Natural killer cell (primary cell): Measurements from ENCODE around the gene WDR46. TPM values are rescaled to one million over a fixed set of nuclear protein-coding genes. Genes with fewer than 3 reads are reported as not detected.

Experiments
- ATAC-seq, 3 donors: fragments of 150-1000 bp in 2 of 3; fragments of 200-7000 bp in 1 of 3; cut with Tn5 transposase; 1 replicate in 1 of 3; 2 replicates in 2 of 3; pipeline ENCODE4 v1.10.0; 2021; ENCODE audit warnings: mild to moderate bottlenecking in 2 of 3, moderate library complexity in 2 of 3
- DNase-seq, 2 donors: peaks; one replicate each; pipeline versions ENCODE4 v3.0.0 to v3.0.0-alpha.2; 2013 to 2021; ENCODE audit warnings: mixed read lengths in 1 of 2
- H3K27ac ChIP-seq: one replicate; pipeline ENCODE4 v1.5.1; 2013; ENCODE audit warnings: mild to moderate bottlenecking, low read length
- H3K27me3 ChIP-seq: one replicate; pipeline ENCODE4 v1.6.1; 2013; ENCODE audit warnings: low read length; ENCODE audit not compliant: control insufficient read depth, insufficient read depth
- H3K36me3 ChIP-seq: one replicate; pipeline ENCODE4 v1.6.1; 2013; ENCODE audit warnings: low read length; ENCODE audit not compliant: control insufficient read depth, insufficient read depth
- H3K4me1 ChIP-seq: one replicate; pipeline ENCODE4 v1.6.1; 2013; ENCODE audit warnings: low read length; ENCODE audit not compliant: control insufficient read depth, insufficient read depth
- H3K4me3 ChIP-seq: one replicate; pipeline ENCODE4 v1.5.1; 2013; ENCODE audit warnings: low read length
- H3K9me3 ChIP-seq: one replicate; pipeline ENCODE4 v1.6.1; 2013; ENCODE audit warnings: low read length; ENCODE audit not compliant: control insufficient read depth, insufficient read depth
- H3K27ac Mint-ChIP-seq, 2 donors: one replicate each; pipeline ENCODE4 v1.8.0; 2022; ENCODE audit warnings: mild to moderate bottlenecking in 2 of 2, mixed read lengths in 2 of 2, moderate library complexity in 1 of 2
- H3K27me3 Mint-ChIP-seq, 2 donors: one replicate each; pipeline ENCODE4 v1.8.0; 2022; ENCODE audit warnings: low read depth in 2 of 2, mixed read lengths in 2 of 2
- H3K36me3 Mint-ChIP-seq: one replicate; pipeline ENCODE4 v1.8.0; 2022; ENCODE audit warnings: mixed read lengths
- H3K4me1 Mint-ChIP-seq, 2 donors: one replicate each; pipeline ENCODE4 v1.8.0; 2022; ENCODE audit warnings: mixed read lengths in 2 of 2
- H3K4me3 Mint-ChIP-seq: one replicate; pipeline ENCODE4 v1.8.0; 2022; ENCODE audit warnings: mild to moderate bottlenecking, moderate library complexity, mixed read lengths
- H3K9me3 Mint-ChIP-seq, 2 donors: one replicate each; pipeline ENCODE4 v1.8.0; 2022; ENCODE audit warnings: mixed read lengths in 2 of 2
- CTCF ChIP-seq: fragments of 200-600 bp; IDR thresholded peaks from one replicate; pipeline ENCODE4 v1.8.0; 2022; ENCODE audit warnings: antibody characterized with exemption
- WGBS: methylation state at CpG from one replicate; pipeline ENCODE4 v1.1.7; 2013; ENCODE audit warnings: missing lambda C conversion rate; ENCODE audit not compliant: insufficient coverage; 5-methylcytosine and 5-hydroxymethylcytosine counted together
- intact Hi-C: fragments of 100-400 bp; cut with micrococcal nuclease; formaldehyde crosslinking; loops from one replicate; pipeline ENCODE4 v1.14.2; 2022
- total RNA-seq, 4 donors: library from RNA; stranded (reverse); fragments of 120-200 nt in 1 of 4; gene quantifications; one replicate each; pipeline versions ENCODE4 v1.2.3 to v1.2.4, GENCODE V29; 2013 to 2022

Gene WDR46
- total RNA-seq, 3 donors from 2014 or later (not counting 1 experiment from before 2014, with no cell fraction given), result 33.6 to 56.3 (median 47.0) TPM

DNA sequence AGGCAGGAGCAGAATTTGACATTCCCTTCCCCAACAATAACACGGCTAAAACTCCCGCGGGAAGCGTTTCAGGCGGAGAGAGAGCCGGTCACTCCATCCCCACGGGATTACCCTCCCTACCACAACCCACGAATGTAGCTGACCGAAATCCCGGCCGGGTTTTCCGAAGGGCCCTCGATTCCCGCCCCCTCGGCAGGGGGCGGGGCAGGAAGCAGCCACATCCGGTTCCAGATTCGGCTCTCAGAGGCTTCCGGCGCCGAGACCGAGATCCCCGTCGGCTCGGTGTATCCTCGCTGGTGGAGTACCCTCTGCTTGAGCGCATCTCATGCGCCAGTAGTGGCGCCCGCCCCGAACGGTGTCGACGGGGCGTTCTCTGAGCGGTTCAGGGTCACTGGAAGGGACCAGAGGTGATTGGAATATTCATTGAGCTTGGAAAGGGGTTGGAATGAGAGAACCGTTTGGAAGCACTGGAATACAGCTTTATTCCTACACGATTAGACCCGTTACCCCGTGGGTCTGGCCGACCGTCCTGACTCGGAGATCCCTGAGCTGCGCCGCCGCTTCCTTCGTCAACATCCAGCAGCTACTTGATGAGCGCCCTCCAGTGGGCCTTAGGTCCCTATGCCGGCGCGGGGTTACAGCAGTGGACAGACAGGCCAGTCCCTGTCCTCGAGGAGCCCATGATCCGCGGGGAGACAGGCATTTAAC is 10.4 kb upstream of the WDR46 start:
- Histone ChIP-seq H3K4me3 (peak overlapping the region; percentile 81), H3K27ac (peak overlapping the region; percentile 88), H3K36me3 (peaks cover 43% of the 10 kb centered on the region), H3K4me1 (peaks cover 34% of the 10 kb centered on the region), H3K27me3 (no peaks in the 10 kb centered on the region), H3K9me3 (no peaks in the 10 kb centered on the region)
- TF ChIP-seq CTCF, result peak; percentile 64
- no peaks in the 10 kb centered on the region for H3K9me3 Mint-ChIP-seq
- peak overlapping the region; percentile 99 for H3K4me3 Mint-ChIP-seq
- no peaks in the 10 kb centered on the region for H3K27me3 Mint-ChIP-seq
- WGBS, result under 1% methylated on average over 54 of the region's 54 CpGs
- no peaks in the 10 kb centered on the region for H3K36me3 Mint-ChIP-seq
- peak; percentile 91 to 97 for DNase-seq
- H3K27ac Mint-ChIP-seq, result peak overlapping the region; percentile 99
- ATAC-seq, result peak; percentile 74 to 88 (median 79)
- peaks cover 36 to 63% of the 10 kb centered on the region in 2 donors for H3K4me1 Mint-ChIP-seq
- intact Hi-C loops, result loop anchor here (1.0 to 2.0 kb wide), 4 partner anchors 10 to 99 kb away; partner anchors contain the start of genes B3GALT4, PFDN6, RXRB and SLC39A7

- peak in 1 of 2 donors; percentile 74 for DNase-seq
- H3K4me1 Mint-ChIP-seq, result peaks cover 35 to 57% of the 10 kb centered on the region in 2 donors
- Histone ChIP-seq H3K4me3 (peak within 1 kb of the TSS; percentile 81), H3K4me1 (peaks cover 30% of the 10 kb centered on the region), H3K27ac (peak within 1 kb of the TSS; percentile 88), H3K36me3 (peaks cover 41% of the 10 kb centered on the region), H3K27me3 (no peaks in the 10 kb centered on the region), H3K9me3 (no peaks in the 10 kb centered on the region)
- no peak for TF ChIP-seq CTCF
- intact Hi-C loops, result loop anchor here (1.0 to 2.0 kb wide), 4 partner anchors 10 to 98 kb away; partner anchors contain the start of genes B3GALT4, PFDN6, RXRB and SLC39A7
- no peaks in the 10 kb centered on the region for H3K36me3 Mint-ChIP-seq
- ATAC-seq, result peak; percentile 30 to 64 (median 35)
- no peaks in the 10 kb centered on the region for H3K27me3 Mint-ChIP-seq
- H3K9me3 Mint-ChIP-seq, result no peaks in the 10 kb centered on the region
- H3K4me3 Mint-ChIP-seq, result peak within 1 kb of the TSS; percentile 99
- H3K27ac Mint-ChIP-seq, result peak within 1 kb of the TSS; percentile 99
- WGBS, result 0% methylated on average over 34 of the region's 34 CpGs
Measured at GRCh38 chr6:33298773-33299236, 9.8 kb upstream of the WDR46 start, which contains the start of gene RGL2. Gene RGL2, minus strand, starts transcription at chr6:33298942. Its CDS starts 332 bp downstream, at chr6:33298610.

GRCh38 chr6:33297956-33298772 is 9.1 kb upstream of the WDR46 start:
- H3K27ac Mint-ChIP-seq, result peak overlapping the region; percentile 99
- Histone ChIP-seq H3K9me3 (no peaks in the 10 kb centered on the region), H3K36me3 (peaks cover 41% of the 10 kb centered on the region), H3K27ac (peak overlapping the region; percentile 88), H3K27me3 (no peaks in the 10 kb centered on the region), H3K4me3 (peak overlapping the region; percentile 81), H3K4me1 (peaks cover 30% of the 10 kb centered on the region)
- no peaks in the 10 kb centered on the region for H3K27me3 Mint-ChIP-seq
- H3K9me3 Mint-ChIP-seq, result no peaks in the 10 kb centered on the region
- intact Hi-C loops, result loop anchor here (2.0 kb wide), 2 partner anchors 15 to 97 kb away; partner anchors contain the start of genes RXRB and SLC39A7
- ATAC-seq, result peak in 2 of 3 donors; percentile 3 to 7
- under 1% methylated on average over 34 of the region's 42 CpGs for WGBS
- H3K36me3 Mint-ChIP-seq, result no peaks in the 10 kb centered on the region
- peak overlapping the region; percentile 99 for H3K4me3 Mint-ChIP-seq
- TF ChIP-seq CTCF, result no peak
- peak in 1 of 2 donors; percentile 85 for DNase-seq
- H3K4me1 Mint-ChIP-seq, result peaks cover 30 to 53% of the 10 kb centered on the region in 2 donors
